ENCODE measurements around the gene PCDH10. TPM values are rescaled to one million over a fixed set of nuclear protein-coding genes. Genes with fewer than 3 reads are reported as not detected.
A peak's percentile ranks its signal among the peaks of the same experiment; 100 is the strongest.

PCDH10 gene, protein sequence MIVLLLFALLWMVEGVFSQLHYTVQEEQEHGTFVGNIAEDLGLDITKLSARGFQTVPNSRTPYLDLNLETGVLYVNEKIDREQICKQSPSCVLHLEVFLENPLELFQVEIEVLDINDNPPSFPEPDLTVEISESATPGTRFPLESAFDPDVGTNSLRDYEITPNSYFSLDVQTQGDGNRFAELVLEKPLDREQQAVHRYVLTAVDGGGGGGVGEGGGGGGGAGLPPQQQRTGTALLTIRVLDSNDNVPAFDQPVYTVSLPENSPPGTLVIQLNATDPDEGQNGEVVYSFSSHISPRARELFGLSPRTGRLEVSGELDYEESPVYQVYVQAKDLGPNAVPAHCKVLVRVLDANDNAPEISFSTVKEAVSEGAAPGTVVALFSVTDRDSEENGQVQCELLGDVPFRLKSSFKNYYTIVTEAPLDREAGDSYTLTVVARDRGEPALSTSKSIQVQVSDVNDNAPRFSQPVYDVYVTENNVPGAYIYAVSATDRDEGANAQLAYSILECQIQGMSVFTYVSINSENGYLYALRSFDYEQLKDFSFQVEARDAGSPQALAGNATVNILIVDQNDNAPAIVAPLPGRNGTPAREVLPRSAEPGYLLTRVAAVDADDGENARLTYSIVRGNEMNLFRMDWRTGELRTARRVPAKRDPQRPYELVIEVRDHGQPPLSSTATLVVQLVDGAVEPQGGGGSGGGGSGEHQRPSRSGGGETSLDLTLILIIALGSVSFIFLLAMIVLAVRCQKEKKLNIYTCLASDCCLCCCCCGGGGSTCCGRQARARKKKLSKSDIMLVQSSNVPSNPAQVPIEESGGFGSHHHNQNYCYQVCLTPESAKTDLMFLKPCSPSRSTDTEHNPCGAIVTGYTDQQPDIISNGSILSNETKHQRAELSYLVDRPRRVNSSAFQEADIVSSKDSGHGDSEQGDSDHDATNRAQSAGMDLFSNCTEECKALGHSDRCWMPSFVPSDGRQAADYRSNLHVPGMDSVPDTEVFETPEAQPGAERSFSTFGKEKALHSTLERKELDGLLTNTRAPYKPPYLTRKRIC
- under 0.01 and 0.14 TPM in 2 replicates for total RNA-seq

DNA sequence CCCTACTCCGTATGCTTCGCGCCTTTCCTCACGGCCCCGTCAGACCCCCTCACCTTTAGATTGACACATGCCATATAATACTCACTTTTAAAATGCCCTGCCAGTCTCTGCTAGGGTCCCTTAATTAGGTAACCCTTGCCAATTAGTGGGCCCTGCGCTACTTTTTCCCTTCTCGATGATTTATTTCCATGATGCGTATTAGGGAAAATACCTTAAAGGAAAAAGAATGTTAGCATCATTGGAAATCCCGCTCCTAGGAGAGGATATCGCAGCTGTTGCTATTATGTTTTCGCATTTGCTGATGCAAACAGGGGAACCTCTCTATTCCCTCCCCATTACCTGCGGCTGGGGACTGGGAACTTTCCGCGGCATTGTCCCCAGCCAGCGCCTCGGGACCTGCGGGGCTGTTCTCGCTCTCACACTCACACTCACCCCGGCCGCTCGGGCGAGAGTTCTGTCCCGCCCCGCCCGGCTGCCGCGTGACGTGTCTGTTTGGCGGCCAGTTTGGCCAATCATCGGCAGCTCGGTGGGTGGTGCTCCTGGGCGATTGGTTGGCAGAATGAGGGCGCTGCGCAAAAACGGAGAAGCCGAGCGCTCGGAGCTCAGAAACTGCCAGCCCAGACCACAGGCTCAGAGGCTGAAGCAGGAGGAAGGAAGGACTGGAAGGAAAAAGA, at the start of gene PCDH10:
TSS of gene PCDH10 (plus strand) at position 605 of the 674 bp plus-strand sequence. CDS start 847 bp downstream, outside the sequence.
- DNase-seq, result peak; percentile 91

DNA sequence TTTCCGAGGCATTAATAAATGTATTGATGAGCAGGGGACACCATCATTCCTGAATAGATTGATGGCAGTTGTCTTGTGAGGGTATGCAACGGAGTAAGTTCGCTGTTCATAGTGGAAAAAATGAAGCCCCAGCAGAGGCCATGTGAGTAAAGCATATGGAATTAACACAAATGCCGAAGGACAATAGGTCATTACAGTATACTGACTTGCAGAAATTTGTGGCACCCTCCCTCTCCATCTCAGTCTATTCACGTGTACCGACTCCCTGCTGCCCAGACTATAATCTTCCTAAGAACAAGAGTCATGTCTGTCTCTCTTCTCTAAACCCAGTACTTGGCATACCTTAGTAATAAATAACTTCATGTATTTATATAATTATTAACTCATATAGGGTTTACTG, 47.1 kb upstream of the PCDH10 start:
- DNase-seq, result no peak

DNA sequence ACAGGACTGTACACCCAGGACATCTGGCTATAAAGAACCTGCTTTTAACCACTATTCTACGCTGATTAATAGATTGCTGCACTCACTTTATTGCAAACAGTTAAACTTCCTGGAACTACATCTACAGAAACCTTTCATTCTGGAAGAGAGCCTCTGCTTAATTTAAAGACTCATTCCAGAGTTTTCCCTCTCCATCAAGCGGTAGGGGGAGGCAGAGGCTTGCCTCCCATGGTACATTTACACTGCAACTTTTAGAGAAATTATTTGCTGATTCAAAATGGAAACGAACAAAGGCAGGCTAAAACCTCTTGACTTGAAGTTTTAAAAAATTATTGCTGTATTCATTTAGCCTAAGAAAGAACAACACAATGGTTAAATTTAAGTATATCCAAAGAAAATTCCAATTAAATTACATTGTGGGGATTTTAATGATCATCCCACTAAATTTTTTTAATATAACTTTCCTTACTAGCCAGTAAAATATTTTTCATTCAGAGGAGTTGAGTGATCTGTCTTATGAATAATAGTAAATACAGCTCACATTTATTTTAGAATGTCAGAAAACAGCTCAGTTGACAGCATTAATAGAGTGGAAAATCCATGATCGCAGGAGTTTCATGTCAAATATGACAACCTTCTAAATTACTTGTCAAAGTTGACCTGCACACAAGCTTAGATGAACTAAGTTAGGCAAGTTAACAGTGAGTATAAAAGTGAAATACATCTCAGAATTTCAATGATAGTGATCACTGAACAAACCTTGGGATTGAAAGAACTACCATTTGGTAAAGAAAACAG, 46.3 kb upstream of the PCDH10 start:
- DNase-seq, result no peak

DNA sequence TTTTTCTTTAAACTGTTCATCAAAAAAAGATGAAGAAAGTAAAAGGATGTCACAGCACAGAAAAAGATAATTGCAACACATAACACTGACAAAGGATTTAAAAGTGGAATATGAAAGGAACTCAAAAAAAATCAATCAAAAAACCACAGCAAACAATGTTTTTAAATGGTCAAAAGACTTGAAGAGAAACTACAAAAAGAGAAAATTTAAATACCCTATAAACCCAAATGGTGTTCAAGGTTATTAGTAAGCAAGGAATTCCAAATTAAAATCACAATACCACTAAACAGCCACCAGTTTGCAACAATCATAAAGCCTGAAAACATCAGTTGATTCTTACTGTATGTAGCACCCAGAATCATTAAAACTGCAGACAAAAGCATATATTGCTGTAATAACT, 36.5 kb upstream of the PCDH10 start:
- DNase-seq, result no peak

DNA sequence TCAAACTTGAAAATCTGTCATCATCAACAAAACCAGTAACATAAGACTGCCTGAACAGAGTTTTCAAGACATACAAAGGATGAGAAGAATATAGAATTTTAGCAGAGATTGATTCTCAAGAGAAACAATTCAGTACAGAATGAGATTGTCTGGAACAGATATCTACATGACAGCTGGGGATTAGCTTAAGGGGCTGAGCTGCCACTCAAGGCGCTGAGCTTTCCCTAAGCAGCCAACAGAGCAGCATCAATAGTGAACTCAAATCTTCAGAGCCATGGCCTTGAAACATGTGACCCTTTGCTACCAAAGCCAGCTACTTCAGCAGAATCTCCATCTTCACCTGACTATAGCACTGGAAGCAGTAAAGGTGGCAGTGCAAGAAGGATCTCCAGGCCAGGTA, 24.3 kb upstream of the PCDH10 start:
- DNase-seq, result no peak

DNA sequence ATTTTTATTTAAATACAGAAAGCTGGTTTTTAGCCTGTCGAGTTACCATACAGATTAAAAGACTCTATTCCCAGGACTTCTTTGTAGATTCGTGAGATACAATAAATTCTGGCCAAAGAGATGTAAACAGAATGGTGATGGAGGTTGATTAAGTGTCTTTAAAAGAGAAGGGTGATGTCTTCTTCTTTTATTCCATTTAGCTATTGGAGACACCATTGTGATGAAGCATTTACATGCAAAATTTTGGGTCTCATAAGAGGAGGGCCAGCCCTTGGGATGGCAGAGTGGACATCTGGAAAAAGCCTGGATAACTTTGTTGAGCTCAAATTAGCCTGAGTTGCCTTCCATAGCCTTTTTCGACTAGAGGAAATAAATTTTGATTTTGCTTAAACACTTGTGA, 21.6 kb upstream of the PCDH10 start:
- DNase-seq, result no peak

DNA sequence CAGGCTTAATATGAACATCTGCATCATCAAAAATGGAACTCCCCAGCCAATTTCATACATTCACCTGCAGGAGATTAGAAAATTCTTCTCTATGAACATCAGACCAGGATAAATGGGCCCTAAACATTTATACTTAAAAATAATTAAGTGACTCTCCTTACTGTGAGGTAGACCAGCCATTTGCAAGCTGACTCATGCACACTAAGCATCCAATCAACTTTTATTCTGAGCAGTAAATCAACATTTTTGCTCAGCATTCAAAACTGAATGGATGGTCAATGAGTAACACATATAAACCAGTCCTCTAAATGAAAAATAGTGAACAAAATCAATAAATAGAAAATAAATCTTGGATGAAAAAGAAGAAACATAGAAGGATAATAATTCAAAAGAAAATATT, 19.9 kb upstream of the PCDH10 start:
- no peak for DNase-seq

DNA sequence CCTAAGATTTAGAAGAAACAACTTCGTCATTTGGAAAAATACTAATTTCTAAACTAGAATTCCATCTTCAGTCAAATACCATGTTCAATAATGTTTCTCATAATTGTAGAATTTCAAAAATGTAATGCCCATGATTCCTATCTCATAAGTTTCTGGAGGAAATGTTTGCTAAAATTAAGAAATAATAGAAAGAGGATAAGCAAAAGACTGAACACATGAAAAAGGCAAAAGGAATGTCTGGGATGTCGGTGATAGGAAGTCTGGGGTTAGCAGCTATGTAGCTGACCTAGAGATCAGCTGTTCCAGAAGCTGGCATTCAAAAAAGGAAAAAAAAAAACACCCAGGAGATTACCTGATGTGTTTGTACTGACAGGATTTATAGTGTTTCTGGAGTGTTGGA, 18.9 kb upstream of the PCDH10 start:
- peak; percentile 6 for DNase-seq

DNA sequence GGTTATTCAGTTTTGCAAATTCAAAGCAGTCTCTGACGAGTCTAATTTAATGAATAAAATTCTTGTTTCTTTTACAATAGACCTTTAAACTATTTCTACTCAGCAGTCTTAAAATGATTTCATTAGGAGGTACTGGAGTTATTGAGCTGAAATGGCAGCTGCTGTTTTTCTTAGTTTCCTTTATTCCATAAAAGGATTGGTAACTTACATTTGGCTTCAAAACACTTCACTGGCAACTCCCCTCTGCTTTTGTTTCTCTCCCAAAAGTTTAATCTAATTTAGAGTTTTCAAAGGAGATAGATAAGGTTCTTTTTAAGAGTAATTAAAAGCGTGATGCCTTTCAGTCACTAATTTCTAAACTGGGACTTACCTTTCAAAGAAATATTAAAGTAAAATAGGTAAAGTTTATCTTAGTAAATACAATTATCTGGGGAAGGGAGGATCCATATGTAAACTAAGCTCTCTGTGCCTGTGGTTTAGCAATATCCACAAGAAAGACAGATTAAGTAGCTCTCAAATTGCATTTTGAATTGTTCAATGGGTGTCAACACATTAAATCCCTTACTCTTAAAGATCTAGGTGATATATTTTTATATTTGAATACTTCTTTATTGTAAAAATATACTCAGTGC, 17.1 kb upstream of the PCDH10 start:
- no peak for DNase-seq

DNA sequence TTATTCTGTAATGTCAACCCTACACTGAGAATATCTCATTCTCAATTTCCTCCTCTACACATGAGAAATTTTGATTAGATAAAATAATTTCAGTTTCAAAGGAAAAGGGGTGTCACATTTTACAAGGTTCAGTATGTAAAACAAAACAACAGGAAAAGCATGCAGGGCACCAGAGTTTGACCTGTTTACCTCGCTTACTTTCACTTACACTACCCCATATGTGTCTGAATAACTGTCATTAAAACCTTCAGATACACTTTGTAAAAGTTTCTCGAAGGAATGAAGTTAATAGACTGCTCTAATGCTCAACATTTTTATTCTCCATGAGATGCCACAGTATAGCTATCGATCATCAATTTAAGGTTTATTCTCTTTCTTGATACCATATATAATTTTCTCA, 12.3 kb upstream of the PCDH10 start:
- DNase-seq, result no peak

DNA sequence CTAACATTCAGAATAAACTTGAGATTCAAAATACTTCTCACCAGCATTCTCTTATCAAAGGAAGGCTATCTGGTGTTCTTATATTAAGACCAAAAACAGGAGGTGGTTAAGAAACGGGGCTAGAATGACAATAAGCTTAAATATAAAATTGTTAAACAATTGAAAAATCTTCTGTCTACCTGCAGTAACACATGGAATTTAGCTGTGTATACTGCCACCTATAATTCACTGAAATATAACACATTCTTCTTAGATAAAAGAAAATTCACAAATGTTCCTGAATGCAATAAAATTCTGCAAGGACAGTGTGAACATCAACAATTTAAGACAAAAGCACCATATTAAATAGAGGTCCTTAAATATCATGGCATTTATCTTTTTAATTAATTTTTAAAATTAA, 11.5 kb upstream of the PCDH10 start:
- no peak for DNase-seq

DNA sequence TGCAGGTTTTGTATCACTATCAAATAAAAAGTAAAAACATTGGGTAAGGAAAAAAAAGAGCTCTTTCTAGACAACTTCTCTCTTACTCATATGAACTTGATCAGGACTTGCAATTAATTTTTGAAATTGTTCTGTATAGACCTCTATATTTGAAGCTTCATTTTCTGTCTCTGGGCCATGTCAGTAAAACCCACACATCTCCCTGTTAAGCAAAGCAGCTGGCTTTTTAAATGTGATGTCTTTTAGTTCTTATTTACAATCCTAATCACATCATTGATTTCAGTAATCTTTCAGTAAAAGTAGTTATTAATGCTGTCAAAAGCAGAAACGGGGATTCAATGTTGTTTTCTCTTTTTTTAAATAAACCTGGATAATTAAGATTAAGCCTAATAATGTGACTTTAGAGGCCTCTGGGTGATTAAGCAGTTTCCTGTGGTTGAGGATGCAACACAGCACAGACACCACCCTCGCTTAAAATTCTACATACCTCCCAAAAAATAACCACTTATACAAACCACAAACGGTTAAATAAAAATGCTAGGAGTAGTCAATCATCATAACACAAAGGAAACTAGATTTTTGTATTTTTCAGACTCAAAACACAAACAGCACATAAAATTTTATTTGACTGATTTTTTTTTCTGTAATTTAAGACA, 5.2 kb upstream of the PCDH10 start:
- DNase-seq, result no peak

DNA sequence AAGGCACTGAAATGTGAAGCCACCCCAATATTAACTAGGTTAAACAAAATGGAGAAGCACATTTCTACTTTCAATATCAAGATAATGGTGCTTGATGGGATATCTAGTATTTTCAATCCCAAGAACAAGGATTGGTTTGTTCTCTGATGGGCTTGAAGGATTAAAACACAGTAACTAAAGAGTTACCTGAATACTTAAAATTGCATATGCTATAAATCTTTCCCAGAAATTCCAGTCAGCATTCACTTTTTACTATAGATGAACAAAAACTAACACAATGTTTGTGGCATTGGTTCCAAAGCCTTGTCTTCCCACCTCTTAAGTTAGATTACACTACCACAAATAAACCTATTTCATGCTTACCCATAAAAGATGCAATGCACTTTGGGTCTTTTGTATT, 3.9 kb upstream of the PCDH10 start:
- DNase-seq, result no peak

DNA sequence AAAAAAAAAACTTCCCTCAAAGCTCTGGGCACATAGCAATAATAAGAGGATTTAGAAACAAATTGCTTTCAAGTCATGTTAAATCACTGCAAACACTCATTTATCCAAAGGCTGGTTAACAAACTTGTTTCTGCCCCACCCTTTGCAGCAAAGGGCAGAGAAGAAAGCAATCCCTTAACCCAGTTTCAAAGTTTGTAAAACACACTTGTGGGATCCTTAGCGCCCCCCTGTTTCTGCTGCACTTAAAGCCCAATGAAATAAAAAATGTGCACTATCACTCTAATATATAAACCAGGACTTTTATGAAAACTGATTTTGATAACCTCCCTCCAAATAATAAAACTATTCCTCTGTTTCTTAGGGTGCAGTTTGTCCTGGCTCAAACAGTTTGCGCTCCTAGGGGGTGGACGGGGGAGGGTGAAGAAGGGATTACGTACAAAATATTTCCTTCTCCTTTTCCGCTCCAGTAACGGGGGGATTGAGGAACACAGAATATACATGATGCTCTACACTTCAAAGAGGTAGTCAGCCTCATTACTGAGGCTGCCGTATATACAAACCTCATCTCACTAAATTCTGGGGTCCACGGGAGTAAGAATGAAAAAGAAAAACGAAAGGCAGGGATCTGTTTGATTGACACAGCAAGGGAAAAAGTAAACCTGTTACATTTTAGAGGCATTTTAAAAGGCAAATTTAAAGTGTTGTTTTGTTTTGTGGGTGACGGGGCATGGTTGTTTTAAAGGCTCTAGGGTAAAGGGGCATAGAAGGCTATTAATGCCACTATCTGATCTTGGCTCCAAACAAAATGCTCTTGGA, 3.1 kb upstream of the PCDH10 start:
- no peak for DNase-seq

DNA sequence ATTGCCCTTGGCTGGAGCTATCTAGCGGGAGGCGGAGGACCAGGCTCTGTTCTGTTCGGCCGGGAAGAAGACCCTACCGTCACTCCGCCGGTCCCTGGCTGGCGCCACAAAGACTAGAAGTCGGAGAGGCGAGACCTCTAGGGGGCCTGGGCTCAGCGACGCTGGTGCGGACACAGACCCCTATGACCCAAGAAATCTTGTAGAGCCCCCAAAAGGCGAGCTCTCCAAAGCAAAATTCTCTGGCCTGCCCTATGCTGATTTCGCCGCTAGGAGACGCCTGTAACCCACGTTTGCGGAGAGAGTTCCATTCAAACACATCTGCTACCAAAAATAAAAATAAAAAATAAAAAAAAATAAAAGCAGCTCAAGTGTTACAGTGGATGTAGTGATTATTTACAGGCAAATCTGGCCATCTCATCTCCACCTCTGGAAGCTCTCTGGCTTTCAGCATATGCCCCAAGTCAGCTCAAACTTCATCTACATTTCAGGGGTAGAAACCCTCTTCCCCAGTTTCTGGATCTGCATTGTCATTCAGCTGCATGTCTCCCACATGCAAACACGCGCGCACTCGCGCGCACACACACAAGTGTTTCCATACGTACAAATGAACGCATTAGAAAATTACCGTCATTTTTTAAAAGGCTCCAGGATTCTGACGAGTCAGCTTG, 2.4 kb upstream of the PCDH10 start:
- DNase-seq, result peak; percentile 68

DNA sequence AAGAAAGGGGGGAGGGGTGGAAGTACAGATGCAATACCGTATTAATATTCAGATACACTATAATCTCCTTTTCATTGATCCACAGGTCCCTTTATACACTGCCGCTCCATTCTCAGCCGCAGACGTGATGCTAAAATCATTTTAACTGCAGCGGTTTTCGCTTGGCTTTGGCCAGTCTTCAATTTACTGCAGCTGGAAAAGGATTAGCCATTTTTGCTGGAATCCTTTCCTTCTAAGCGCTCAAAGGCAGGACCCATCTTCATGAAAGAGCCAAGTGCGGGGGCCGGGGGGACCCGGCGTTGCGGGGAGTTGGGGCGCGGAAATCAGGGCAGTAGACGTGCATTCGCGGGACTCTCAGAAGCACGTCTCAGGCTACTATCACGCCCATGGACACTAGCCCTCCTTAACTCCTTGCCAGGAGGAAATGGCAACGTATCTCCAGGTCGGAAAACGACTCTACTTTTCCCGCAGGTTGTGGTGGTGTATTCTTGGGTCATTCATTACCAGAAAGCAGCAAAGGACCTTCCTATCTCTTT, 1.7 kb upstream of the PCDH10 start:
- peak; percentile 2 for DNase-seq

DNA sequence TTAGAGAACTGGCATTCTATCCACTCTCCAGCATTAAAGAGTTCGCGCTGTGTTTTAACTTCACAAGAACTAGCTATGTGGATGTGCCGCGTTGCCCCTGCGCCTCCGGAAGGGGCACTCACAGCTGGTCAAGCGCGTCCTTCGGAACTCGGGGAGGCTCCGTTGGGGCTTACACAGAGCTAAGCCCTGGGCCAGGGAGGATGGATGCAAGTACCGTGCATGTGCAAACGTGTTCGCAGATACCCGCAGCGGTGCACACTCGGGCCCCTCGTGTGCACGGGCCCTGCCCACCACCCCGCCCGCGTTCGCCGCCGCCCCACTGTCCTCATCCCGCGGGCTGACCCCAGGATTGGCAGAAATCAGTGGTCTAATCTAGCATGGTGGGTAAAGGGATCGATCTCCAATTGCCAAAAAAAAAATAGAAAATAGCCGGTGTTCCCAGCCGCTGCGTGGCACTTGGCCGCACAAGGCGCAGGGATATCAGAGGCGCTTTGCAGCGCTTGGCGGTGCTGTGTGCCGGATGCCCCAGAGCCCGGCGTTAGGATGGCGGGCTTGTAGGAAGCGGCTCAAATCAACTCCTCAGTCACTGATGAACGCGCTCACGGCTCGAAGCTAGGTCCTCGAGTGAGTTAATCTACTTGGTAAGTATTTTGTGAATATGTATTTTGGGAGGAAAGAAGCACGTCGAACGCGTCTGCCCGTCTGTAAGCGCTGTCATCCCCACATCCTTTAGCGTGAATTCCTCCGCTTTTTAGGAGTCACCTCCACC, 989 bp upstream of the PCDH10 start:
- peak; percentile 40 for DNase-seq

DNA sequence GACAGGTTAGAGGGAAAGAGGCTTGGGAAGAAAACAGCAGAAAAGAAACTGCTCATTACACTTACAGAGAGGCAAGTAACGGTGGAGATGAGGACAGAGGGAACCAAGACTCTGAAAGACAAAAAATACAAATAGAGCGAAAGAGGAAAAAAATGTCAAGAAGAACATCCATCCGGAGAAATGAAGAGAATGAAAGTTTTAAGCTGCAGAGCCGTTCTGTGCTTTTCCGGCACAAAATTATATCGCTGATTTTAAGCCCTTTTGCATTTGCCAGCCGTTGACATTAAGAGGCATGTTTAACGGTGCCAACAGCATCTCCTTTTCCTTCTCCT, 236 bp downstream of the PCDH10 start:
- no peak for DNase-seq

Data from dermis blood vessel endothelial cell (primary cell).